RWPE1 (cell line): ENCODE measurements around the gene MICAL3.

Experiments used
- CTCF ChIA-PET: fragments of 350-600 bp; sonication (Branson Sonifier 250); formaldehyde crosslinking; extraction: SDS; loops from one replicate; lab custom pipeline; 2021; lab: Yijun Ruan, JAX
- POLR2A ChIA-PET: fragments of 400-600 bp; formaldehyde crosslinking; extraction: SDS; loops from one replicate; lab custom pipeline; 2020; ENCODE audit warnings: antibody characterized with exemption; ENCODE audit not compliant: low non-redundant PET; lab: Yijun Ruan, JAX
- DNase-seq: peaks from one replicate; pipeline ENCODE4 v3.0.0; 2012; ENCODE audit warnings: low spot score
- H3K27ac ChIP-seq: fragments of 450-650 bp; 2 replicates; pipeline ENCODE4 v1.5.1; 2017
- CTCF ChIP-seq: fragments of 450-650 bp; conservative IDR thresholded peaks from 2 replicates; pipeline ENCODE4 v1.5.1; 2017; ENCODE audit warnings: low read depth, mild to moderate bottlenecking

Gene MICAL3

GRCh38 chr22:17838180-17838865 is 186.0 kb downstream of the MICAL3 start:
- no peak for DNase-seq

GRCh38 chr22:17836992-17837742 is 187.2 kb downstream of the MICAL3 start:
- no peak for DNase-seq
- H3K27ac ChIP-seq = peak overlapping the region; percentile 37
- ChIA-PET CTCF (no interaction called here), POLR2A (no interaction called here)
- TF ChIP-seq CTCF = no peak

More at GRCh38 chr22:17838180-17838865, 186.0 kb downstream of the MICAL3 start:
- CTCF ChIA-PET = no interaction called here
- POLR2A ChIA-PET = interaction anchor here (0.6 kb wide), 1 partner anchor 174 kb away, joined by 4 read pairs; no protein-coding TSS in a partner anchor
- TF ChIP-seq CTCF = no peak
- no peak overlapping the region; the same call in 1 of the 2 replicates for H3K27ac ChIP-seq

- no peak overlapping the region for H3K27ac ChIP-seq
- TF ChIP-seq CTCF = no peak
- no peak for DNase-seq
- ChIA-PET CTCF (no interaction called here), POLR2A (no interaction called here)
Observed at GRCh38 chr22:17835256-17835655, 189.1 kb downstream of the MICAL3 start.

- POLR2A ChIA-PET = no interaction called here
- no peak for TF ChIP-seq CTCF
- H3K27ac ChIP-seq = peak overlapping the region; percentile 41
- no peak for DNase-seq
- CTCF ChIA-PET = interaction anchor here (0.7 kb wide), 1 partner anchor 1082 kb away, joined by 4 read pairs; no protein-coding TSS in a partner anchor
Observed at GRCh38 chr22:17833489-17833888, 190.9 kb downstream of the MICAL3 start.

GRCh38 chr22:17832665-17833064 is 191.7 kb downstream of the MICAL3 start:
- ChIA-PET CTCF (no interaction called here), POLR2A (interaction anchor here (0.5 kb wide), 1 partner anchor 109 kb away, joined by 5 read pairs; no protein-coding TSS in a partner anchor)
- no peak for DNase-seq
- TF ChIP-seq CTCF = no peak
- H3K27ac ChIP-seq = peak overlapping the region; percentile 41

GRCh38 chr22:17831501-17832251 is 192.7 kb downstream of the MICAL3 start:
- ChIA-PET CTCF (interaction anchor here (0.6 kb wide), 2 partner anchors 97 to 1105 kb away, joined by 4 read pairs; no protein-coding TSS in a partner anchor), POLR2A (no interaction called here)
- no peak for DNase-seq
- H3K27ac ChIP-seq = peak overlapping the region; percentile 41
- TF ChIP-seq CTCF = no peak
